22Rv1 (cell line): ENCODE measurements around the gene LINC01488.

Source experiments
- CTCF ChIP-seq: fragments of 450-650 bp; IDR thresholded peaks from 2 replicates; pipeline ENCODE4 v1.5.1; 2017; ENCODE audit warnings: mild to moderate bottlenecking
- ZFX ChIP-seq: fragments of 450-650 bp; IDR thresholded peaks from 2 replicates; pipeline ENCODE4 v1.6.1; 2017; ENCODE audit warnings: antibody characterized with exemption, borderline replicate concordance

- TF ChIP-seq CTCF (no peak), ZFX (no peak)
Observed at GRCh38 chr11:69437001-69437875, 44.2 kb upstream of the LINC01488 start.
